ENCODE data around the gene PDZD4. TPM values are rescaled to one million over a fixed set of nuclear protein-coding genes. Genes with fewer than 3 reads are reported as not detected.
"Not testable (repeated sequence)": the region's sequence is repeated elsewhere in the genome, so short reads cannot be mapped to it uniquely, and the experiment has no call there.

The PDZD4 gene
- total and polyA plus RNA-seq, 2 experiments from 2014 or later = 0.50 to 5.8 TPM

GRCh38 chrX:153819384-153820040, 10.8 kb downstream of the PDZD4 start:
- no peak for DNase-seq (ENCODE audit: low read depth in 1 of 2, low spot score in 1 of 2)
- TF ChIP-seq CTCF (IDR thresholded peaks at IDR 0.05; ENCODE audit: low read depth, low read length) = no peak
- Histone ChIP-seq H3K9me3 (ENCODE audit: low read depth) (no peaks in the 10 kb centered on the region), H3K4me3 (peak overlapping the region; percentile 25), H3K36me3 (no peaks in the 10 kb centered on the region), H3K27ac (no peak overlapping the region), H3K4me1 (ENCODE audit: low read depth) (no peaks in the 10 kb centered on the region), H3K27me3 (no peaks in the 10 kb centered on the region)

- no peaks in the 10 kb centered on the region for H3K9me3 ChIP-seq (ENCODE audit: low read depth)
- H3K4me3 ChIP-seq = peak overlapping the region; percentile 25
- TF ChIP-seq CTCF (IDR thresholded peaks at IDR 0.05; ENCODE audit: low read depth, low read length) = no peak
- H3K4me1 ChIP-seq (ENCODE audit: low read depth) = no peaks in the 10 kb centered on the region
- no peak overlapping the region for H3K27ac ChIP-seq
- peak; percentile 12 to 70 for DNase-seq (ENCODE audit: low read depth in 1 of 2, low spot score in 1 of 2)
- no peaks in the 10 kb centered on the region for H3K36me3 ChIP-seq
- H3K27me3 ChIP-seq = no peaks in the 10 kb centered on the region
These were observed 11.6 kb downstream of the PDZD4 start for GRCh38 chrX:153818571-153819383.

GRCh38 chrX:153818064-153818463, 12.3 kb downstream of the PDZD4 start:
- H3K36me3 ChIP-seq; H3K9me3 ChIP-seq (ENCODE audit: low read depth); H3K27me3 ChIP-seq; H3K4me3 ChIP-seq; H3K4me1 ChIP-seq (ENCODE audit: low read depth); H3K27ac ChIP-seq; DNase-seq (ENCODE audit: low read depth in 1 of 2, low spot score in 1 of 2): not testable (repeated sequence)

GRCh38 chrX:153816831-153817690, 13.3 kb downstream of the PDZD4 start:
- DNase-seq (ENCODE audit: low read depth in 1 of 2, low spot score in 1 of 2) = peak in 1 of 2 donors; percentile 6
- Histone ChIP-seq H3K27ac (no peak overlapping the region), H3K36me3 (no peaks in the 10 kb centered on the region), H3K9me3 (ENCODE audit: low read depth) (no peaks in the 10 kb centered on the region), H3K4me3 (no peak overlapping the region), H3K27me3 (no peaks in the 10 kb centered on the region), H3K4me1 (ENCODE audit: low read depth) (no peaks in the 10 kb centered on the region)
- TF ChIP-seq CTCF (IDR thresholded peaks at IDR 0.05; ENCODE audit: low read depth, low read length) = no peak

GRCh38 chrX:153814591-153815315, 15.6 kb downstream of the PDZD4 start:
- H3K4me3 ChIP-seq = no peak overlapping the region
- no peaks in the 10 kb centered on the region for H3K9me3 ChIP-seq (ENCODE audit: low read depth)
- H3K4me1 ChIP-seq (ENCODE audit: low read depth) = no peaks in the 10 kb centered on the region
- no peak for DNase-seq (ENCODE audit: low read depth in 1 of 2, low spot score in 1 of 2)
- H3K27ac ChIP-seq = no peak overlapping the region
- no peak for TF ChIP-seq CTCF (IDR thresholded peaks at IDR 0.05; ENCODE audit: low read depth, low read length)
- H3K27me3 ChIP-seq = no peaks in the 10 kb centered on the region
- H3K36me3 ChIP-seq = no peaks in the 10 kb centered on the region
